GM19455 (cell line): ENCODE results near the gene PARD3.
"Not testable (repeated sequence)": the region's sequence is repeated elsewhere in the genome, so short reads cannot be mapped to it uniquely, and the experiment has no call there.

Experiments
- ATAC-seq: cut with Tn5 transposase; IDR thresholded peaks from one replicate; pipeline ENCODE4 v1.9.1; 2021; ENCODE audit not compliant: unreplicated experiment

Gene PARD3

GRCh38 chr10:34281661-34282582 lies 533.2 kb downstream of the PARD3 start:
- ATAC-seq: no peak

GRCh38 chr10:34280599-34281374 lies 534.3 kb downstream of the PARD3 start:
- ATAC-seq: no peak

- ATAC-seq: no peak
Observed at GRCh38 chr10:34275626-34276130, 539.4 kb downstream of the PARD3 start.

GRCh38 chr10:34274906-34275305 lies 540.2 kb downstream of the PARD3 start:
- no peak for ATAC-seq

DNA sequence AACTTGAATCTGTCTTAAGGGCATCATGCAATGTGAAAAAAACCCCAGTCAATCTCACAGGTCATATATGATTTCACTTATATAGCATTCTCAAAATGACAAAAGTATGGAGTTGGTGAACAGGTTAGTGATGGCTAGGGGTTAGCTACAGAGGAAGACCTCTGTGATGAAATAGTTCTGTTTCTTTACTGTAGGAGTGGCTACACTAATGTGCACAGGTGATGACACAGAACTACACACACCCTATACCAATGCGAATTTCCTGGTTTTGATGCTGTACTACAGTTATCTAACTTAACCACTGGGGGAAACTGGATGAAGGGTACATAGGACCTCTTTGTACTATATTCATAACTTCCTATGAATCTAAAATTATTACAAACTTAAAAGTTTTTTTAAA lies 541.8 kb downstream of the PARD3 start:
- no peak for ATAC-seq

DNA sequence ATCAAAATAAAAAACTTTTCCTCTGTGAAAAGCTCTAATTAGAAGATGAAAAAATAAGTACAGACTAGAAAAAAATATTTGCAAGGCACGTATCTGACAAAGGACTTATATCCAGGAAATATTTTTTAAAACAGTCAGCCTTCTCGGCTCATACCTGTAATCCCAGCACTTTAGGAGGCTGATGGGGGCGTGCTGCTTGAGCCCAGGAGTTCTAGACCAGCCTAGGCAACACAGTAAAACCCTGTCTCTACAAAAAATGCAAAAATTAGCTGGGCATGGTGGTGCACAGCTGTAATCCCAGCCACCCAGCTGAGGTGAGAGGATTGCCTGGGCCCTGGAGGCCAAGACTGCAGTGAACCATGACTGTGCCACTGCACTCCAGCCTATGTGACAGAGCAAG lies 542.8 kb downstream of the PARD3 start:
- ATAC-seq: no peak

DNA sequence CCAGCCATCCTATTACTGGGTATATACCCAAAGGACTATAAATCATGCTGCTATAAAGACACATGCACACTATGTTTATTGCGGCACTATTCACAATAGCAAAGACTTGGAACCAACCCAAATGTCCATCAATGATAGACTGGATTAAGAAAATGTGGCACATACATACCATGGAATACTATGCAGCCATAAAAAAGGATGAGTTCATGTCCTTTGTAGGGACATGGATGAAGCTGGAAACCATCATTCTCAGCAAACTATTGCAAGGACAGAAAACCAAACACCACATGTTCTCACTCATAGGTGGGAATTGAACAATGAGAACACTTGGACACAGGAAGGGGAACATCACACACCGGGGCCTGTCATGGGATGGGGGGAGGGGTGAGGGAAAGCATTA lies 546.7 kb downstream of the PARD3 start:
- ATAC-seq: not testable (repeated sequence)

- no peak for ATAC-seq
Observed at GRCh38 chr10:34262985-34263384, 552.1 kb downstream of the PARD3 start.

DNA sequence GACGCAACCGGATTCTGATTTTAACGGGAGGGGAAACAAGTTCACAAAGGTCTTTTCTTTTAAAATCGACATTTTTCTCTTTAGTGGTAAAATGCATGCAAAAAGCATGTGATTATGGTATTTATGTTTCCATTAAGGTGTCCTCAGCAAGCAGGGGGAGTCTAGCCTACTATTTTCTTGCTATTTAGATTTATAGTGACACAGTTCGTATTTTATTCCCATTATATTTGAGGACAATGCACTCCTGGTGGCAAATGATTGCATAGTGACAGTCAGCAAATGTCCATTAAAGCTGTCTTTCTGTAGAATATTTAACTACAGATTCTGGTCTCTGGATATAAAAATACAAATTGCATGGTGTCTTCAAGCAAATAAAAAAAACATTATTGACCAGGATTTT lies 554.2 kb downstream of the PARD3 start:
- ATAC-seq: no peak

GRCh38 chr10:34256216-34256615 lies 558.9 kb downstream of the PARD3 start:
- ATAC-seq: no peak

- no peak for ATAC-seq
Observed at GRCh38 chr10:34255035-34255434, 560.1 kb downstream of the PARD3 start.

- no peak for ATAC-seq
Observed at GRCh38 chr10:34254596-34254995, 560.5 kb downstream of the PARD3 start.

- ATAC-seq: no peak
Observed at GRCh38 chr10:34252111-34252510, 563.0 kb downstream of the PARD3 start.

DNA sequence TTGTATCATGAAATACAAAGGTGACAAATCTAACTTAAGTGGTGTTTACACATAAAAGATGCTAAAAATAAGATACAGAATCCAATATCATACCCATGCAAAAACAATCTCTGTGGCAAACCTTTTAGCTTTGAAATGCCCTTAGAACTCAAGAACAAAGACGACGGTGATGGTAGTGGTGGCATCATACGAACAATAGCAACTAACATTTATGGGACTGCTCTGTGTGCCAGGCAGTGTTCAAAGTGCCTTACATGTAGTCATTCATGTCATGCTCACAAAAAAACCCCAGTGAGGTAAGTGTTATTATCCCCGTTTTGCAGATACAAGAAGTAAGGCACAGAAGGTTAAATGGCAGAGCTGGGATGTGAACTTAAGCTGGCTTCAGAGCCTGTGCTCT lies 563.9 kb downstream of the PARD3 start:
- ATAC-seq: no peak

DNA sequence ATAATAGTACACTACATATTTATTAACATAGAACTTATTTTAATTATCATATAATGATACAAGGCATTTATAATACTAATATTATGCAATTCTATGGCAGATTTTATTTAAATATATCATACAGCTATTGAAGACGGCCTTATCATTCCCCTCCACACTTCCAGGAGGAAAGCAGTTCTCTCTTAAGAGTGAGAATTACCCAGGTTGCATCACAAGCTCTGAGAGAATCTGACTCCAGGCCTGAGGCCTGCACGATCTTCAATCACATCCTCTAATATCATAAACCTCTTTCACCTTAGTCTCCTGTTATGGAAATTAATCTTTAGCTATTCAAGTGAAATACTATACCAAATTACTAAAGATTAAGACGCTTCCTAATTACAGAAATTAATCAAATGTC lies 564.4 kb downstream of the PARD3 start:
- no peak for ATAC-seq

GRCh38 chr10:34249634-34250033 lies 565.5 kb downstream of the PARD3 start:
- no peak for ATAC-seq

- no peak for ATAC-seq
Observed at GRCh38 chr10:34247560-34247959, 567.5 kb downstream of the PARD3 start.

- ATAC-seq: no peak
Observed at GRCh38 chr10:34244756-34245484, 570.2 kb downstream of the PARD3 start.

GRCh38 chr10:34241226-34242000 lies 573.7 kb downstream of the PARD3 start:
- ATAC-seq: no peak

DNA sequence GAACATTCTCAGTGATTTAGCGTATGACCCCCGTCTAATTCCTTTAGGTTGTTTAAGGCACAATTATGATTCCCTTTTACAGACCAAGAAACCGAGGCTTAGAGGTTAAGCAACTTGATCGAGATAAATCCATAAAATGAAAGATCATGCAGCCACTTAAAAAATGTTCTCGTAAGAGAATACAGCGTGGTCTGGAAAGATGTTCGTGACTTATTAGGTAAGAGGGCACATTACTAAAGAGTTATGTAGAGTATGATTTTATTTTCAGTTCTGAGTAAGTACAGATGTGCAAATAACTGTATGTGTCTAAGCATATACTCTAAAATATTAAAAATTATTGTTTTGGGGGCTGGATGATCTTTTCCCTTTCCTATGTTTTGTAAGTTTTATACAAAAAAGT lies 575.1 kb downstream of the PARD3 start:
- ATAC-seq: no peak
